CD4-positive, alpha-beta T cell treated with Interferon gamma for 1 hour (primary cell): ENCODE measurements around the gene EPHB1.
"Not testable (repeated sequence)": the region's sequence is repeated elsewhere in the genome, so short reads cannot be mapped to it uniquely, and the experiment has no call there.

Experiments used
- DNase-seq: peaks from one replicate; pipeline ENCODE4 v3.0.0-alpha.2; 2020

Gene EPHB1

GRCh38 chr3:135097276-135097946 lies 302.4 kb downstream of the EPHB1 start:
- no peak for DNase-seq

- no peak for DNase-seq
Measured at GRCh38 chr3:135099734-135100355, 304.8 kb downstream of the EPHB1 start.

- DNase-seq = no peak
Measured at GRCh38 chr3:135100366-135100765, 305.3 kb downstream of the EPHB1 start.

- no peak for DNase-seq
Measured at GRCh38 chr3:135103917-135104316, 308.9 kb downstream of the EPHB1 start.

- DNase-seq = no peak
Measured at GRCh38 chr3:135106445-135106844, 311.4 kb downstream of the EPHB1 start.

GRCh38 chr3:135107043-135107442 lies 312.0 kb downstream of the EPHB1 start:
- DNase-seq = no peak

- DNase-seq = no peak
Measured at GRCh38 chr3:135109681-135110080, 314.6 kb downstream of the EPHB1 start.

GRCh38 chr3:135114551-135114950 lies 319.5 kb downstream of the EPHB1 start:
- DNase-seq = not testable (repeated sequence)

GRCh38 chr3:135117977-135118376 lies 322.9 kb downstream of the EPHB1 start:
- DNase-seq = no peak

GRCh38 chr3:135118792-135119191 lies 323.7 kb downstream of the EPHB1 start:
- no peak for DNase-seq

- DNase-seq = no peak
Measured at GRCh38 chr3:135125171-135125801, 330.2 kb downstream of the EPHB1 start.

- DNase-seq = no peak
Measured at GRCh38 chr3:135127946-135128470, 332.9 kb downstream of the EPHB1 start.

GRCh38 chr3:135128818-135129217 lies 333.8 kb downstream of the EPHB1 start:
- no peak for DNase-seq

- no peak for DNase-seq
Measured at GRCh38 chr3:135131290-135131689, 336.2 kb downstream of the EPHB1 start.

- no peak for DNase-seq
Measured at GRCh38 chr3:135133905-135134683, 339.0 kb downstream of the EPHB1 start.

GRCh38 chr3:135134684-135135075 lies 339.6 kb downstream of the EPHB1 start:
- no peak for DNase-seq

GRCh38 chr3:135135445-135135844 lies 340.4 kb downstream of the EPHB1 start:
- DNase-seq = no peak

- no peak for DNase-seq
Measured at GRCh38 chr3:135136361-135137100, 341.5 kb downstream of the EPHB1 start.

GRCh38 chr3:135137296-135137695 lies 342.2 kb downstream of the EPHB1 start:
- no peak for DNase-seq

- DNase-seq = no peak
Measured at GRCh38 chr3:135138776-135139175, 343.7 kb downstream of the EPHB1 start.

GRCh38 chr3:135140591-135140990 lies 345.5 kb downstream of the EPHB1 start:
- no peak for DNase-seq

- DNase-seq = no peak
Measured at GRCh38 chr3:135141160-135141559, 346.1 kb downstream of the EPHB1 start.

- no peak for DNase-seq
Measured at GRCh38 chr3:135141672-135142071, 346.6 kb downstream of the EPHB1 start.
